ENCODE measurements around the gene CFB.

CFB gene

GRCh38 chr6:31948306-31948705 lies 2.4 kb downstream of the CFB start:
- in situ Hi-C loops (cut with HindIII; ENCODE audit: low sequenced_read_pairs), result no loop called here
- TF ChIP-seq, protein P1, sequence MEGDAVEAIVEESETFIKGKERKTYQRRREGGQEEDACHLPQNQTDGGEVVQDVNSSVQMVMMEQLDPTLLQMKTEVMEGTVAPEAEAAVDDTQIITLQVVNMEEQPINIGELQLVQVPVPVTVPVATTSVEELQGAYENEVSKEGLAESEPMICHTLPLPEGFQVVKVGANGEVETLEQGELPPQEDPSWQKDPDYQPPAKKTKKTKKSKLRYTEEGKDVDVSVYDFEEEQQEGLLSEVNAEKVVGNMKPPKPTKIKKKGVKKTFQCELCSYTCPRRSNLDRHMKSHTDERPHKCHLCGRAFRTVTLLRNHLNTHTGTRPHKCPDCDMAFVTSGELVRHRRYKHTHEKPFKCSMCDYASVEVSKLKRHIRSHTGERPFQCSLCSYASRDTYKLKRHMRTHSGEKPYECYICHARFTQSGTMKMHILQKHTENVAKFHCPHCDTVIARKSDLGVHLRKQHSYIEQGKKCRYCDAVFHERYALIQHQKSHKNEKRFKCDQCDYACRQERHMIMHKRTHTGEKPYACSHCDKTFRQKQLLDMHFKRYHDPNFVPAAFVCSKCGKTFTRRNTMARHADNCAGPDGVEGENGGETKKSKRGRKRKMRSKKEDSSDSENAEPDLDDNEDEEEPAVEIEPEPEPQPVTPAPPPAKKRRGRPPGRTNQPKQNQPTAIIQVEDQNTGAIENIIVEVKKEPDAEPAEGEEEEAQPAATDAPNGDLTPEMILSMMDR (IDR thresholded peaks at IDR 0.05; ENCODE audit: low read depth, low read length), result no peak
- no peak overlapping the region for H3K4me3 ChIP-seq (ENCODE audit: low read depth, low read length)
- DNase-seq (ENCODE audit: low read depth, low spot score), result no peak

GRCh38 chr6:31948753-31949413 lies 3.0 kb downstream of the CFB start:
- peak; percentile 17 for DNase-seq (ENCODE audit: low read depth, low spot score)
- H3K4me3 ChIP-seq (ENCODE audit: low read depth, low read length), result no peak overlapping the region
- TF ChIP-seq, protein P1 (IDR thresholded peaks at IDR 0.05; ENCODE audit: low read depth, low read length), result no peak
- in situ Hi-C loops (cut with HindIII; ENCODE audit: low sequenced_read_pairs), result no loop called here

DNA sequence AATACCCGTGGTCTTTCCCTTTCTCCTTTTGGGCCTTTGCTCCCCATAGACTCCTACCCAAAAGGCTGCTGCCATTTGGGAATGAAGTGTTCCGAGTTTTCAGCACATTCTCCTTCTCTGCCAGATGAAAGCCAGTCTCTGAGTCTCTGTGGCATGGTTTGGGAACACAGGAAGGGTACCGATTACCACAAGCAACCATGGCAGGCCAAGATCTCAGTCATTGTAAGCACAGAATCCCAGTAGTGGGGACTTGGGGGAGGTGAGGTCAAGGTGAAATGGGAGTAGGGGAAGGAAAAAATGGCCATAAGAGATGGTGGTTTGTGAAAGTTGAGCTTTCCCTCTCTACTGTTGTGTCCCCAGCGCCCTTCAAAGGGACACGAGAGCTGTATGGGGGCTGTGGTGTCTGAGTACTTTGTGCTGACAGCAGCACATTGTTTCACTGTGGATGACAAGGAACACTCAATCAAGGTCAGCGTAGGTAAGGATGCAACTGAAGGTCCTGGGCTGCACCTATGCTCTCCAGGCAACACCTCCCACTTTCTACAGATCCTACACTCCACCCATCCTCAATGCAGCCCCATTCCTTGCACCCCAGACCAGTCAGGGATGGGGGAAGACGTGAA lies 4.1 kb downstream of the CFB start:
- in situ Hi-C loops (cut with HindIII; ENCODE audit: low sequenced_read_pairs), result no loop called here
- no peak overlapping the region for H3K4me3 ChIP-seq (ENCODE audit: low read depth, low read length)
- DNase-seq (ENCODE audit: low read depth, low spot score), result no peak
- TF ChIP-seq, protein P1 (IDR thresholded peaks at IDR 0.05; ENCODE audit: low read depth, low read length), result no peak

GRCh38 chr6:31952140-31952805 lies 6.4 kb downstream of the CFB start:
- peak; percentile 61 for DNase-seq (ENCODE audit: low read depth, low spot score)
- in situ Hi-C loops (cut with HindIII; ENCODE audit: low sequenced_read_pairs), result no loop called here
- H3K4me3 ChIP-seq (ENCODE audit: low read depth, low read length), result no peak overlapping the region
- TF ChIP-seq, protein P1 (IDR thresholded peaks at IDR 0.05; ENCODE audit: low read depth, low read length), result peak; percentile 89

- TF ChIP-seq, protein P1 (IDR thresholded peaks at IDR 0.05; ENCODE audit: low read depth, low read length), result no peak
- in situ Hi-C loops (cut with HindIII; ENCODE audit: low sequenced_read_pairs), result no loop called here
- no peak overlapping the region for H3K4me3 ChIP-seq (ENCODE audit: low read depth, low read length)
- DNase-seq (ENCODE audit: low read depth, low spot score), result no peak
Measured at GRCh38 chr6:31952890-31953289, 7.0 kb downstream of the CFB start.

- in situ Hi-C loops (cut with HindIII; ENCODE audit: low sequenced_read_pairs), result no loop called here
- no peak for DNase-seq (ENCODE audit: low read depth, low spot score)
- H3K4me3 ChIP-seq (ENCODE audit: low read depth, low read length), result no peak overlapping the region
- TF ChIP-seq, protein P1 (IDR thresholded peaks at IDR 0.05; ENCODE audit: low read depth, low read length), result no peak
Measured at GRCh38 chr6:31954511-31954910, 8.6 kb downstream of the CFB start.
